Measurements from ENCODE around the gene SHFL.

SHFL gene

DNA sequence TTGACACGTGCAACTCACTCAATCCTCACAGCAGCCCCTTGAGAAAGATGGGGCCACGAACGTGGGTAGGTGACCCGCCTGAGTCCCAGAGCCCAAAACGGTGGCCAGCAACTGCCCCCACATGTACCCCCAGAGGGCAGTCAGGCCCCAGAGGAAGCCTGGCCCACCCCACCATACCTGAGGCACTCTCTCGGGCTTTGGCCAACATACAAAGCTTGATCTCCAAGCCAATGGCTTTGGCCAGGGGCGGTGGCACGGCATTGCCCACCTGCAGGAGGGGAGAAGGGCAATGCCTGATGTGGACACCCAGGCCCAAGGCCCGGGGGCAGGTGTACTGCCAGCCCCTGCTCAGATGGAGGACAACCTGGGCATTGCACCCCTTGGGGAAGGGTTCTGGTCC is 47.9 kb downstream of the SHFL start:
- DNase-seq (ENCODE audit: low spot score), result no peak

DNA sequence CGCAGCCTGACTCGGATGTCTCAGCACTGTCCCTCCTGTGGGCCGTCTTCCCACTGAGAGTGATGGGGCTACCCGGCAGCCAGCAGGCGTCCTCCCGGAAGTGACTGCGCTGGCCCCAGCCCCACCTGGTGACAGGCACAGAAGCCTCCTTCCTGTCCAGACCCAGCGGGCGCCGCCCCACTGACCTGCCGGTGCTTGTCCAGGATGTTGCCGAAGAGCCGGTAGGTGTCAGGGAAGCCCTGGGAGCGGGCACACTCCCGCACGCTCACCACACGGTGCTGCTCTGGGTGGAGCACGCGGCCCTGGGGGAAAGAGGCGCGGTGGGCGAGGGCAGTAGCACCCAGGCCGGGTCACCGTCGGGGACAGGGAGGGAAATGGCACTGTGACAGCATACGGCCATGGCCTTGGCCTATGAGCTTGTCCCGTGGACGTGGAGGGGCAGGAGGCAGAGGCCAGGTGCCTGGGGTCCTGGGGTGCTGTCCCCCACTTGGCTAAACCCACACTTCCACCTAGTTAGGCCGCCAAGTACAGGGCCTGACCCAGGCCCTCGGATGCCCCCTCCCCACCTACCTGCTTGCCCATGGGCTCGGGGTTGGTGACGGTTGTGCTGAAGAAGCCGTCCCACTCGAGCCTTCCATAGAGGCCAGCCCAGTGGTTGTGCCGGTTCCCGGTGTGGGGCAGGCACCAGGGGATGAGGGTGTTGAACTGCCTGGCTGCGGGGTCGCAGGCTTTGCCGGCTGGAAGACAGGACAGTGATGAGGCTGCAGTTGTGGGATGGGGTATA is 49.6 kb downstream of the SHFL start:
- DNase-seq (ENCODE audit: low spot score), result no peak

DNA sequence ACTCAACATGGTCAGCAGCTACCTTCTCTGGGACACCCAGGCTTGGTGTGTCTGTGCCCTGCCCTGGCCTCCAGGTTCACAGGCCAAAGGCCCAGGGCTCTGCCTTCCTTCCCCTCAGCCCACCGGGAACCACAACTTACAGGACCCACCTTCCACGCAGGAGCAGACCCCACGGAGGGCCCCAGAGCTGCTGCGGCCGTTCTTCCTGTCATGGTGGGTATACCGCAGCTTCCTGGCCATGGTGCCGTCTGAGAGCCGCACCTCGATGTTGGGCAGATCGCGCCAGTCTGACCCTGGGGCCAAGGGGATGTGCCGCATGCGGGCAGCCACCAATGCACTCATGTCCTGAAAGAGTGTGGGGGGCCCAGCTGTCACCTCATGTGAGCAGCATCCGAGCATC is 50.8 kb downstream of the SHFL start:
- no peak for DNase-seq (ENCODE audit: low spot score)

DNA sequence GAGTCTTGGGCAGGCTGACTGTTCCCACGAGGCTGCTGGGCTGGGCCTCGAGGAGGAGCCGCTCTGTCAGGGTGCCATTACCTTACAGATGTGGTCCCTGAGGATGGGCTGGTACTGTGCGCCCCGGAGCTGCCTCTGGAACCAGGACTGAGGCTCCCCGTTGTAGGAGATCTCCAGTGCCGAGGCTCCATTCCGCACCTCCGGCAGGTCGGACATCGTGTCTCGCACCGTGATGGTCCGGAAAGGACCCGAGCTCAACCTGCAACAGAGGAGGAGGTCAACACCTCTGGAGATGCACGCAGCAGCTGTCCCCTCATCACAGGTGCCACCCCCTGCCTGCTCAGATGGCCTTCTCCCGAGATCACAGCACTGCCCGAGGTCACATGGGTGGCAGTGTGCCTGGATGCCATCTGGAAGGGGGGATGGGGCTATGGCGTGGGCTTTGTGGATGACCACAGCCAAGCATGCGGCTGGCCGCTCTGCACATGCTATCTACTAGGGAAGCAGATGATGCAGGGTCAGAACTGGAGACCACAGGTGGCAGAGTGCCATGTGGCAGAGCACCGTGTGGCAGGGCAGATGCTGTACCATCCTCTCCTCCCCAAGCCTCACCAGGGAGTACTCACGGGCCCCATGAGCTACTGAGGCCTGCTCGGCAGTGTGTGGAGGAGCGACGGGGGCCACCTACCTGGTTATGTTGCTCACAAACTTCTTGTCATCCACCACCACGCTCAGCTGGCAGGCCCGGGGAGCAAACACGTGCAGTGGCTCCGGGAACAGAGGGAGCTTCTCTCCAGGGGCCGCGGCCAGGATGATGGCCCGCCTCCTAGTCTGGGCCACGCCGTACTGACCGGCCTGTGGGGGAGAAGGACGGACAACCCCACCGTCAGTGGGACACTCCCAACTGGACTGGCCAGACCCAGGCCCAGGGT is 51.9 kb downstream of the SHFL start:
- DNase-seq (ENCODE audit: low spot score), result no peak

DNA sequence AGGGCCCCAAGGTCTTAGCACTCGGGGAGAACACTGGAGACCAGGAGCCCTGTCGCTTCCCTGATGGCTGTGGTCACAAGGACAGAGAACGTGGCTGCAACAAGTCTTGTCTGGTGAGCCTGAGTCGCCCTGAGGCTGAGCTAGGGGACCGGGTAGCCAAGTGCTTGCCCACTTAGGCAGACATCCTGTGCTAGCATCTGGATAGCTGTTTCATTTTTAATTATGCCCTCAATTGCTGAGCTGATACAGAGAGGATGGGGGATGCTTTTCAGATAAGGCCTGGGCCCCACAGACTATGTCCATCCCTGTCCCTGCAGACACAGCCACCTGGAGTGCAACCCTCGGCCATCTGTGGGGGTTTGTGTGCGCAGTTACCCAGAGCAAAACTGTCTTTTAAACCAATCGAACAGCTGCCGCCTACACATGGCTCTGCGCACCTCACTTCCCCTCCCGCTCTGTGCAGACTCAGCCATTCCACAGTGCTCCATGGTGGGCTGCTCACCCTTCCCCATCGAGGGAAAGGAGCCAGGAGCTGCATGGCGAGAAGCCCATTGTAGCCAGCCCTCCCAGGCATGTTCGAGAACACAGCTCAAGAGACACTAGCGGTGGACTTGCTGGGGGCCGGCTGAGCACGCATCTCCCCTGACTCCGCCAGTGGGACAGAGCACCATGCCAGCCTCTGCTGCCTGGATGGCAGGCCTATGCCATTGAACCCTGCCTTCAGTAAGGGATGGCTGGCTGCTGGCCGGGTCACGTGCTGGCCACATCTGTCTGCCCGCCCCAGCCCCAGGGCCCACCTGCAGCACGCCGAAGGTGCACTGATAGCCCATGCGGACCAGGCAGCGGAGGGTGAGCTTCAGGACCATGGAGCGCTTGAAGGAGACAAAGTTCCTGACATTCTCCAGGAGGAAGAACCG is 53.0 kb downstream of the SHFL start:
- DNase-seq (ENCODE audit: low spot score), result no peak

DNA sequence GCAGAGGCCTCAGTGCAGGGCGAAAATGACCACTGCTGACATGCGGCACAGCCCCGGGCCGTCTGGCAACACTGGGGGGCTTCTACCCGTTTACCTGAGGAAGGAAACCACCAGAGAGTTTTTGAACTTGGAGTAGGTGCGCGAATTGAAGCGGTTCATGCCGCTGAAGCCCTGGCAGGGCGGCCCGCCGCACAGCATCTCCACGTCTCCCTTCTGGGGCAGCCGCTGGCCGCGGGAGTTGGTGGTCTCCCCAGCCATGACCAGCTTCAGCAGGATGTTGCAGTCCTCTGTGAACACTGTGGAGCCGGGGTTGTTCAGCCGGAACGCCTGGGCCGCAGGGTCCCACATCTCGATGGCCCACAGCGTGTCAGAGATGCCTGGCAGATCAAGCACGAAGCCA is 53.8 kb downstream of the SHFL start:
- DNase-seq (ENCODE audit: low spot score), result no peak

DNA sequence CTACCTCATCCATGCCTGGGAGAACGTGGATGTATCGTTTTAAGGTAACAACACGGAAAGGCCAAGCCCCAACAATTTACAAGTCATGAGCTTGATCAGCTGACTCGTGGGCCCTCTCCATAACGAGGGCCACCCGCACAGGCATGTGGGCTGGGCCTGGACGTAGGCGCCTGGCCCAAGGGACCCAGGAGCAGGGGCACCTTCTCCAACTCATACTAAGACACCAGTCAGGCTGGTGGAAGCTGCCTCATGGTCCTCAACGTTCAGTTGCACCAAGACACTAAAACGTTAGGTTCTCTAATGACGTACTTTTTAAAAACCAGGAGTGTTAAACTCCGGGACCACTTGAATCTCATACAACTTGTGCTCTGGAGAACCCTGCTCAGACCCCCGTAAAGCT is 55.4 kb downstream of the SHFL start:
- DNase-seq (ENCODE audit: low spot score), result no peak

DNA sequence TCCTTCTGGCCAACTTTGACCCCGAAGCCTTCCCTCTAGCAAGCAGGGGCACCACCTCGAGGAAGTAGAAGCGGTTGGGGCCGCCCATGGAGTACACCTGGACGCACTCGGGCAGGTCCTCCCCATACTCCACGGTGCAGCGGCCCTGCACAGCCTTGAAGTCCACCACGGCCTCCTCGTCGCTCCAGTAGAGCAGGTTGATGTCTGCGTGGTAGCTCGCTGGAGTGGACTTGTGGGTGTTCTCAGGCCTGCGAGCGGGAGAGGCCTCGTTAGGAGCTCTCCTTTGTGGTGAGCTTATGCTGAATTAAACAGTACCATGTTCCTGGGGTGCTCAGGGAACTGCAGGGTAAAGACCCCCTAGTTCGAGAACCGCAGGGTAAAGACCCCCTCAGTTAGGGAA is 55.9 kb downstream of the SHFL start:
- no peak for DNase-seq (ENCODE audit: low spot score)

Data from kidney tubule cell (primary cell).